ENCODE data around the gene UFC1.

The UFC1 gene

DNA sequence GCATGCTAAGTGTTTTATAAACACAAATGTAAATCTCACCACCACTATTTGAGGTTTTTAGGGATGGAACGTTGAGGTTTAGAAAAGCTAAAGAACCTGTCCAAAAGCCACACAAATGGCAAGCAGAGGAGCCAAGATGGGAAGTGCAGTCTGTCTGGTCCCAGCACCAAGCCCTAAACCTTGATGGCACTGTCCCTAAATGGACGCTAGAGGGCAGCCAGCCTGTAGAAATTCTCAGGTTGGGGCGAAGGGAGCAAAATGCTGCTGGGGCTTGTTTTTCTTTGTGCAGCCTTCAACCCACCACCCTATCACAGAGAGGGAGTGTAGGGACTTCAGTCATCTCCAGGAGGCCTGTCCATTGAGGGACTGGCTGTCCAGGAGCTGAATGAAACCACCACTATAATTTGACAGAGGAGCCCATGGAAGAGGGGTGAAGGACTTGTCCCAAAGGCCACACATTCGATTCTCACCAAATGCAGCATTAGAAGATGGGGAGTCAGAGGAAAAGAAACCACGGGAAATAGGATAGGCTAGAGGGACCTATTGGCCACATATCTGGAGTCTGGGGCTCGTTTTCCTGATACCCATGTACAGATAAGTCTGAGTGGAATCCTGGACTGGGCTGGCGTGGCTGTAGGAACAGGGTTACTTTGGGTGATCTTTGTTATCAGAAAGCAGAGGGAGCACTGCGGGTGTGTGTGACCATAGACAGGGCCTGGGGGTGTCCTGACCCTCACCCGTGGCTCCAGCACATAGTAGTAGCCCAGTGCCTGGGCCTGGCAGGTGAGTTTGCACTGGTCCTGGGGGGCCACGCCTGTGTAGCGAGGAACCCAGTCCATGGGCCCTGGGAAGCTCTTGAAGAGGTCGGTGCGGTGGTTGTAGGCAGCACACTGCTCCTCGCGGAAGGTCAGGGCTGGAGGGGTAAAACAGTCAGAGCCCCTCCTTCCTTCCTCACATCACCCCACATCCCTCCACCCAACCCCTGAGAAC lies 39.0 kb downstream of the UFC1 start:
- DNase-seq (ENCODE audit: low read depth in 2 of 2), result peak in 1 of 2 donors; percentile 42

DNA sequence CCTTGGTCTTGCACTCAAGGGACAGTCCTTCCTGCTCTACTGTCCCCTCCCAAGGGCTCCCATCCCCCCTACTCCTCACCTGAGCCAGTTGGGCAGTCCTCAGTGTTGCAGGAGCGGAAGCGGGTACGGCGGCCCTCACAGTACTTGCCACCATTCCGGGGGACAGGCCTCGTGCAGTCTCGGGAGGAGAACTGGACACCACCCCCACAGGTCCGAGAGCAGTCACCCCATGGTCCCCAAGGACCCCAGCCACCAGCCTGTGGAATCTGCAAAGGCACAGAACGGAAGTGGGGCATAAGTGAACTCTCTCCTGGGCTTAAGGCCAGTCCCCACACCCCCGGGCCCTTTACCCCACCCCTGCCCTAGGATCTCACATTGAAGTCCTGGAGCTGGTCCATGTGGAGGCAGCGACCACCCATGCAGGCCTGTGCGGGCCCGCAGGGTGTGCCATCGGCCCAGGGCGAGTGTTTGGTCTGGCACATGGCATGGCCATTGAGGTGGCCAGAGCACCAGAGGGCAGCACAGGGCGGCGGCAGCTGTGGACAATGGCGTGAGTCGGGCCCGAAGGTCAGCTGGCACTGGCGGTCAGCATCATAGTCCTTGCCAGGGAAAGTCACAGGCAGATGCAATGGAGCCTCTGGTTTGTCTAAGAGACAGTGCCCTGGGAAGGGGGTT lies 39.9 kb downstream of the UFC1 start:
- no peak for DNase-seq (ENCODE audit: low read depth in 2 of 2)

DNA sequence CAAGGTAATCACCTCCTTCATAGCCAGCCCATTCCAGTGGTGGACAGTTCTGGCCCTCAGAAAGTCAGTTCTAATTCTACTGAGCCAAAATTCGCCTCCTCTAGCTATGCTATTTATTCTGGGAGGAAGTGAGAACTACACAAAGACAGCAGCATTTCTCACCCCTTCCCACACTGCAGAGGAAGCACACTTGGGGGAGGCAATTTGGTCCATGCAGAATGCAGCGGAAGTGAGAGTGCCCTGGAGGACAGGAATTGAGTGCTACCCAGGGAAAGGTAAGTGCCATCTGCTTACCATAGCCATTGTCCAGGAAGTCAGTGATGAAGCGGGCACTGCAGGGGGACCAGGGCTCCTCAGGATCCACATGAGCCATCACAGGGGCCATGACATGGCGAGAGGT lies 41.4 kb downstream of the UFC1 start:
- no peak for DNase-seq (ENCODE audit: low read depth in 2 of 2)

DNA sequence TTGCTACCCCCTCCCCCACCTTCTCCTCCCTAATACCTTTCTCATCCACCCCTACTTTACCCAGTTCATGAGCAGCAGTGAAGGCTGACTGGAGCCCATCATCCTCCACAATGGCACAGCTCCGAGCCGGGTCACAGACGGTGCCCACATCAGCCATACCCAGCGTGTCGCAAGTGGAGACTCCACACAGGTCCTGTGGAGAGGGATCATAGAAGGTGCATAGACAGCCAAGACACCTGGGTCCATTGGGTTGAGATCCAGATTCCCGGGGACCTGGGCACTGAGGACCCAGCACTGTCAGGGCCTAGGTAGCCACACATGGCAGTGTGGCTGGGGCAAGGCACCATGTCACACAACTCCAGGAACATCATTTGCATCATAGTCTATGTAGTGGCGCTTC lies 42.3 kb downstream of the UFC1 start:
- no peak for DNase-seq (ENCODE audit: low read depth in 2 of 2)

DNA sequence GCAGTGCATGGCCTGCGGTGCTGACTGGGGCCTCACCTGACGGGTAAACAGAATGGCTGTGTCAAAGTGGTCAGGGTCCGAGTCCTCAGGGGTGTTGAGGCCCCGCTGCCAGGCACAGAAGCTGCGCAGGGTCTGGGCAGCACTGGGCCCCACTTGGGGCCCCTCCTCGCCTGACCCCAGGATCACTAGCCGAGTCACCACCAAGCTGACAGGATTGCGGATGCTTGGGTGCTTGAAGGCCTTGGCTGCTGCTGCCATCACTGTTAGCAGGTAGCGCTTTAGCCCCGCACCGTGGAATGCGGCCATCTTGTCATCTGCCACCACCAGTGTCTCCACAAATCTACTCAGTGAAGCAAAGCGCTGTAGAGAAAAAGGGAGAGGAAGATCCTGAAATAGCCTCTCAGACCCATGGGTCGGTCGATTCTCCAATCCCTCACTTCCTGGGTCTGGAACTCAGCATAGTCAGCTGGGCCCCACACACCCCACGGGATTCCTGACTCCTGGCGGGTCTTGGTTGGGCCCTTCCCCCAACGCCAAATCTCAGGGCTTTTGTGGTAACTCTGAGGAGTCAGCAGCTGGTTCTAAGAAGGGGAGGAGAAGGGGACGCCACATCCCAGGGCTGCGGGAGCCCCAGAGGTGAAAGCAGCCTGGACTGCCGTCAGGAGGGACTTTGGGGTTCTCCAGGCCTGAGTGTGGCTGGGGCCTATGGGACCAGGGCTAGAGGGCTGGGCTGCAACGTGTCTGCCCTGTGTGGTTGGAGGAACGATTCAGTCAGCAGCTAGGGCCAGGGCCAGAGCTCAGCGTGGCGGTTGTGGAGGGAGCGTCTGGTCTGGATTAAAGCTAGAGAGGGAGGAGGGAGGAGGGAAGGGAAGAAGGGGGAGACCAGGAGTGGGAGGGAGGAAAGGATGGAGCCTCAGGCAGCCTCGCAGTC lies 43.0 kb downstream of the UFC1 start:
- no peak for DNase-seq (ENCODE audit: low read depth in 2 of 2)

DNA sequence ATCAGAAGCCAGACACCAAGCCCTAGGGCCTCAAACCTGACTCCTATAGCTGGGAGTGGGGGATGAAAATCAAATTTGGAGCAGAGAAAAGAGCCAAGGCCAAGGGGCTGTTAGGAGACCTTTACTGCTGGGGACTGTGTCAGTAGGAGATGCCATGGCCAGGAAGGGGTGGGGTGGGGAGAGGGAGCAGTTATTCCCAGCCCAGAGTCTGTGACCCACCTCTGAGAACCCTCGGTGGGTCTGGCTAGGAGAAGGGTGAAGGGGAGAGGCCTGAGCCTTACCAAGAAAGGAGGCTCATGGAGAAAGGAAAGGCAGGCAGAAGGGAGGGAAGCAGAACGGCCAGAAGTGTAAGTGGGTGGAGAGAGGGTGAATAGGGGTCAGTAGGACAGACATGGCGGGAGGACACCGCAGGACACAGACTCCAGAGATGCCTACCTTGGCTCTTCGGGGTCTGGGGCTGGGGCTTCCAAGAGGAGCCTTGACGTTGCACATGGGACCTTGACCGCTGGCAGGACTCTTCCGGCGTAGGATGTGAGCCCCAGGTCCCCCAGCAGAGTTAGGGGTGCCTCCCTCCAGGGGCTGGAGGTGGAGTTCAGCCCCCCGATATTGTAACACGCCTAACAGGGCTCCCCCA lies 43.9 kb downstream of the UFC1 start:
- DNase-seq (ENCODE audit: low read depth in 2 of 2), result no peak

DNA sequence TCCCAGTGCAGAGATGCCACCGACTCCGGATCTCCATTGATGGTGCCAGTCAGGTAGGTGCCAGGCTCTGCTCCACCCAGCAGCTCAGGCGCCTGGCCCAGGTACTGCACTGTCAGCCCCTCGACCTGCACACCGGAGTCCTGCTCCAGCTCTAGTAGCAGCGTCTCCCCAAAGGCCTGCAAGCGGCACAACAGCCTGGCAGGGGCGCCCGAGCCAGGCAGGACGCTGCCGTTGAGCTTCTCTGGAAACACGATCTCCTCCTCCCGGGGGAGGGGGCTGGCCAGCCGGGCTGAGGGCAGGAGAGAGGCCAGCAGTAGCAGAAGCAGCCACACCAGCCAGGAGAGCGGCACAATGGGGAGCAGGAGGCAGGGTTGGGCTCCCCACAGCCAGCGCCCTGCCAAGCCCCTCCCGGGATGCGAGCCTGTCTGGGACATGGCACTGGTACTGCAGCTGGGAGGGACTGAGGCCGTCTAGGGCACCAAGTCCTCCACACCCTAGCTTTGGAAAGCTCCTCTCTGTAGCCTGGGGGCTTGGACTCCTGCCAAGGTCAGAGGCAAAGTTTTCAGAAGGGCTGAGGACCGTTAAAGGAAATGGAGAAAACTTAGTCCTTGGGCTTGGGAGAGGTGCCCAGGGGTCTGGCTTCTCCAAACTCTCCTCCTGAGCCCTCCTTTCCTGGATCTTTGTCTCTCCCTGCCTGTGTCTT lies 44.6 kb downstream of the UFC1 start:
- no peak for DNase-seq (ENCODE audit: low read depth in 2 of 2)

DNA sequence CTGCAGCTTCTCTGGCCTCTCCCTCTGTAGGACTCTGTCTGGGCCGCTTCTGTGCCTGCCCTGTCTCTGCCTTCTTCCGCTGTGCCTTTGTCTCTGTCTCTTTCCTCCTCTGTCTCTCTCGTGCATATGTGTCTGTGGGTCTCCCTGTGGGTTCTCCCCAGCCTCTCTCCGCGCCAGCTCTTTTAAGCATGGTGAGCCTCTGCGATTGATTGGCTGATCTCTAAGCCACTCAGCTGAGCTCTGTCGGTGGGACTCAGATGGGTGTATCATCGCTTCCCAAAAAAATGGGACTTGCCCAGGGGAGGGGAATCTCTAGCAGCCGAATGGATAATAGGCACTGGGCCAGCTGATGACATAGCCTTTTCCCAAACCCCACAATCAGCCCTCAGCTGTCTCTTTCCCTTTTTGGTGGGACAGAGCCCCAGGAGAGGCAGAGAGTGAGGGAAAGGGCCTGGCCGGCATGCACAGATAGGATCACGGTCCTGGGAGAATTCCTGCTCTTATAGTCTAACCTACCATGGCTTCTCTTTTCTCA lies 45.2 kb downstream of the UFC1 start, which contains the start of gene ADAMTS4:
TSS of gene ADAMTS4 (minus strand) at position 158 of the 535 bp plus-strand sequence. CDS start 427 bp downstream, outside the sequence.
- no peak for DNase-seq (ENCODE audit: low read depth in 2 of 2)

DNA sequence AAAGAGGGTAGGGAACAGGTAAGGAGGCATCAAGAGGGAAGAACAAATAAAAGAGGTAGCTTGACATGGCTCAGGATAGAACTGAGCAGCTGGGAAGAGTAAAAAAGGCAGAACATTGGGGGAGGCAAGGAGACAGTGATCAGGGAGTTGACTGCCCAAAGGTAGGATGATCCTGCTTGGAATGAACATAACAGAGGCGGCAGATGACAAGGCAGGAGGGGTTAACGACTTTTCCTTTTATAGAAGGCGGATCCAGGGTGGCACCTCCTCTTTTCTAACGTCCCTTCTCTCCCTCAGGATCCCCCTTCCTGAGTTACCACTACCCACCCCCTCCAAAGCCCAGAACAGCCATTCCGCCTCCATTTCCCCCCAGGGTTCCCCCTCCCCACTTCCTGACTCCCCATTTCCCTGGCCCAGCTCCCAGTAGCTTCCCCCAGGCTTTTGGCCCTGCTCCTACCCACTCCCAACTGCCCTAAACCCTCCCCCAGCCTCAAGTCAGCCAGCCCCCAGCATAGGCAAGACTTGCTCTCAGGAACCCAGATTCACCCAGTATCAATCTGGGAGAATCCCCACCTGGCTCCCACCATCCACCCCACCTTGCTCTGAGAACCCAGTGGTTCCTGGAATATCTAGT lies 45.8 kb downstream of the UFC1 start:
- DNase-seq (ENCODE audit: low read depth in 2 of 2), result no peak

DNA sequence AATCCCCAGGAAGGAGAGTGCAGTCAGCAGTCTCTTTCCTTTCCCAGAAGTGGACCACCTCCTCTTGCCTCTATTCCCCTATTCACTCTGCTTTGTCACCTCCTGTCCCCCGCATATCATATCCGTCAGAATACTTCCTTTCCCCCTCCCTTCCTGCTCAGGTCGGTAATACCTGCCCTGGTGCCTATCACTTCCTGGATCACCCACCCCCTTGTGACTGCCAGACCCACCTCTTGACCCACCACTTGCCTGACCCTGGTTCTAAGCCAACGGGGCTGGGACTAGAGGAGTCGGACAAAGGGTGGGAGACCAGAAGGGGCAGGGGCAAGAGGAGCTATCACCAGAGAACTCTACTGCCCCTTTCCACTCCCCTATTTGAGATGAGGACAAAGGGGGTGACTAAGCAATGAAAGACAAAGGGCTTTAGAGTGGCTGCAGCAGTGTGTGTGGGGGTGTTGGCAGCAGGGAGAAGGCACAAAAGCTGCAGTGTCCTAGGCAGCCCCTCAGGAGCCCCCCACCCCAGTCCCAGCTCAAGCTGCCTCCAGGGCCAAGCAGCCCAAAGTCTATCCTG lies 46.7 kb downstream of the UFC1 start:
- DNase-seq (ENCODE audit: low read depth in 2 of 2), result no peak

DNA sequence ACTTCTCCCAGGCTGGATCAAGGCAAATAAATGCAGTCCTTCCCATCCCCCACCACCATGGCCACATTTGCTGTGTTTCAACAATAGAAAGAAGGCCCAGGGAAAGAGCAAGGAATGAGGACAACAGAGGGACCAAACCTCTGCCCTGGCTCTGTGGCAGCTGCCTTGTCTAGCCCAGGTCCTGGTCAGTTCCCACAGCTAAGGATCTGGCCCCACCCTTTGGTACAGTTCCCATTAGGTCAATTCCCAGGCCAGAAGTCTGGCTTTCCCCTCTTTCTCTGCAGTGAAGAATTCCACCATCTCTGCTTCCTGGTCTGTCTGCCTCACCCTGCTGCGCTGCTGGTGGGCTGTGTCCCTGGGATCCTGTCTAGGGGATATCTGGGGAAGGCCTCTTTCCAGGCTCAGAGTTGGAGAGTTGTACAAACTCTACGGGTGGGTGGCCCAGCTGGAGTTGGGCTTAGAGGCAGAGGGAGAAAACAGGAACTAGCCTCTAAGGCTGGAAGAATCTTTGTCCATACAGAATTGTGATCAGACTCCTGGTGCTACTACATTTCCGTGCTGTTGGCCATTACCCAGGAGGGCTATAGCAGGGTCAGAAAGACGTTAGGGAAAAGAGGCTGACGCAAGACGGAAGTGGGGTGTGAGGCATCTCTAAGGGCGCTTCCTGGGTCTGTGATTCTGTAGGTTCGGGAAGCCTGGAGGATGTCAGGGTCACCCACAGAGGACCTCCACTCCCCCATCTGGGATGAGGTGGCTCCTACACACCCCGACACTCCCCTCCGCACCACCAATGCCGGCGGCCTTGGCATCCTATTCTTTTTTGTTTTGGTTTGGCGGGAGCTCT lies 47.4 kb downstream of the UFC1 start:
- no peak for DNase-seq (ENCODE audit: low read depth in 2 of 2)

DNA sequence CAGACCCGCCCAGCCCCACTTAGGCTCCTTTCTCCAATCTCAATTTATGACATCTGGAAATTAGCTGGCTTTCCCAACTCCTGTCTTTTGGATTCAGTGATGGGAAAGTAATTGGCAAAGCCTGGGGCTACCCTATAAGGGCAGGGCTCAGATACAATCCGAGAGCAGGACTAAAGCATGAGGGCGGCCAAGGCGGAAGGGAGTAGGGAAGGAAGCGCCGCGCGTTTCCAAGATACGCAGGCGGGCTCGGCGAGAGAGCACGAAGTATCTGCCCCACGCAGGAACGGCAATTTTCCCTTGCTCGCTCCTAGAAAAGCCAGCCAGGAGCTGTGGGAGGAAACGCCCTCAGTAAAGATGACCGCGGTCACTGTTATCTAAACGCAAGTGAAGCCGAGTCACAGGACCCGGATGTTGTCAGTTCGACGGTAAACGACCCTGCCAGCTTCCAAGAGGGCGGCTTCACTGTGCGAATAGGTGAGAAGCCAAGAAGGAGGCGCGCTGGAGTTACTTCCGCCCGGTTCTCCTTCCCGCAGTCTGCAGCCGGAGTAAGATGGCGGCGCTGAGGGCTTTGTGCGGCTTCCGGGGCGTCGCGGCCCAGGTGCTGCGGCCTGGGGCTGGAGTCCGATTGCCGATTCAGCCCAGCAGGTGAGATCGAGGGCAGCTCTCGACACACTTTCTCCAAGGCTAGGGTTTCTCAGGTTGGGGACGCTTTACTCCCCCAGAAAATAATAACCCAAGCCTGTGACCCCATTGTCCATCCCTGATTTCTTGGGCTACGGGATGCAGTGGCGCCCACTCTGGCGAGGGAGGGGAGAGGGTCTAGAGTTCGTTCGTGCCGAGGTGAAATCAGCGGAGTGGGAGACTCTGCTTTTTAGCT lies 48.3 kb downstream of the UFC1 start, which contains the start of gene NDUFS2:
TSS of gene NDUFS2 (plus strand) at position 532 of the 877 bp plus-strand sequence. CDS start at position 551, 19 bp downstream.
- peak; percentile 94 to 96 for DNase-seq (ENCODE audit: low read depth in 2 of 2)

DNA sequence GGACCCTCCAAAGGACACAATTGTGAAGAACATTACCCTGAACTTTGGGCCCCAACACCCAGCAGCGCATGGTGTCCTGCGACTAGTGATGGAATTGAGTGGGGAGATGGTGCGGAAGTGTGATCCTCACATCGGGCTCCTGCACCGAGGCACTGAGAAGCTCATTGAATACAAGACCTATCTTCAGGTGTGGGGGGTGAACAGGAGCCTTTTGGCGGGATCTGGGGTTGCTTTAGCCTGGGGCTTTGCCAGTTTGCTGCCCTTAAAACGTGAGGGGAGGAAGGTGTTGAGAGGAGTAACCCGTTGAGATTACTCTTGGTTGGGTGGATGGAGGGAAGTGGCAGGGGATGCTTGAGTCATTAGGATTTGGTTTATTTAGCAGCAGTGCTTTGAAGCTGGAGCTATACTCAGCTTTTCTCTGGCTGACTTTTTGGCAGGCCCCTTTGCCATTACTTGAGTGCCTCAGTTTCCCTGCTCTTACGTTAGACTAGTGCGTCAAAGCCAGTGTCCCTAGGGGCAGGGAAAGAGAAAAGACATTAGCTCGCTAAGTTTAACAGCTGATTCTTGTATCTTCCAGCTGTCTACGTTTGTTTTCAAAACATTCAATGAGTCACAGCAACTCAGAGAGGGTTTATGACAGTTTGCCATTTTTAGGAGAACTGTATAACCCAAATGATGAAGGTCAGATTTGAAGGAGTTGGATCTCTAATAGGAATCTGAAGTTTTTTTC lies 52.8 kb downstream of the UFC1 start:
- DNase-seq (ENCODE audit: low read depth in 2 of 2), result no peak

DNA sequence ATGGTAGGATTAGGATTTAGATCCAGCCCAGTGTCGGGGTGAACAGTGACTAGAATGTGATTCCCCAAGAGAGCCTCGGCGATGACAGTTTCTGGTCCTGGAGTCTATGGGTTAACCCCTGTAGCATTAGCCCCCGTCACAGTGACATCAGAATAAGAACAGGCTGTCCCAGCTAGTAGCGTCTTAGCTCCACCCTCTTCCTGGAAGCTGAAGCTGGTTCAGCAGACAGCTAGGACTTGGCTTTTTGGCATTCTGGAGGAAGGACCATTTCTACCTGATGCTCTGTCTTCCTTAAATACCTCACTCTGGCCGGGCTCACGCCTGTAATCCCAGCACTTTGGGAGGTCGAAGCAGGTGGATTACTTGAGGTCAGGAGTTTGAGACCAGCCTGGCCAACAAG lies 53.4 kb downstream of the UFC1 start:
- no peak for DNase-seq (ENCODE audit: low read depth in 2 of 2)

All from stimulated activated CD8-positive, alpha-beta memory T cell treated with anti-CD3 and anti-CD28 coated beads, Interleukin-7, amount 100 ng/mL, for 4 hours (primary cell).